ELR (cell line): ENCODE data around the gene GPR3.
A peak's percentile ranks its signal among the peaks of the same experiment; 100 is the strongest.
"Not testable (repeated sequence)": the region's sequence is repeated elsewhere in the genome, so short reads cannot be mapped to it uniquely, and the experiment has no call there.

Experiments used
- DNase-seq: peaks from one replicate; pipeline ENCODE4 v3.0.0-alpha.2; 2015; ENCODE audit warnings: low read depth

The GPR3 gene

DNA sequence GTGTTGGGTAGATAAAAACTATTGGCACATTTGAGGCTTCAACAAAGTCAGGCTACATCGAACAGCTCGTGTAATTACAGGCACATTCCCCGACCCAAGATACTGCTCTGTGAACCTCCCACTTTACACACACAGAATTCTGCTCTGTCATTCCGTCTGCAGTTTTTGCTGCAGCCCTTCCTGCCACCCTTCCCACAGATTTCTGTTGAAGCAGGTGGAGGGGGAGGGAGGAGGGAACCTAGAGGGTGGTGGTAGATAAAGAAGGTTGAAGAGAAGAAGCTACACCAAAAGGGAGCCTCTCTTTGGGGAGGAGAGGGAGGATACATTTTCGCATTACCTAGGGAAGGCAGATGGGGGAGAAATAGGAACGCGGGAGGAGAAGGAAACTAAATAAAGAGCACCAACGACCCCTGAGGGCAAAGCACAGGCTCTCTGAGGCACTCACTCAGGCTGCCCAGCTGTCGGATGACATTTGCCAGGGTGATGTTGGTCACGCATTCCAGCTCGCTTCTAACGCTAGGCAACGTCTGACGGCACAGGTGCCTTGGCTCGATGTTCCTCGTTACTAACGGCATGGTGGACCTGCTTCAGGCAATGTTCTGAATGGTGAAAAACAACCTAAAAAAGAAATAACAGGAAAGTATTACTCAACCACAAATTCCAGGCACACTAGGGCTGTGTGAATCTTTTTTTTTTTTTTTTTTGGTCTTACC lies 36.0 kb downstream of the GPR3 start:
- DNase-seq, result no peak

DNA sequence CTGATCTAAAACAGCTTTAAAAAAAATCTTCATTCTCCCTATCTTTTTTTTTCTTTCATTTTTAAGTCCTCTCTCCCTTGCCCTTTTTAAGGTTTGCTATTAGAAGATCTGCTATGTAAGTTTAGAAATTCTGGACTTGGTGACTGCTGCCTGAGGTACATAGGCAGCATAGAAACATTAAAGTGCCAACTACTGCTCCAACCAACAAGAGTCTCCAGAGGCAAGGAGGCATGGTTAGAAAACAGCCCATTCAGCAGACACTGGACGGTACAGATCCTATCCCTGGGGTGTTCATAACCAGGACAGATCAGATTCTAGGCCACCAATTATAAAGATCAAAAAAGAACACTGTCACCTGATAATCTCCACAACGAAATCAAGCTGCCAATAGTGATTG lies 36.6 kb downstream of the GPR3 start:
- no peak for DNase-seq

- DNase-seq, result no peak
These were observed 38.6 kb downstream of the GPR3 start for GRCh38 chr1:27430903-27431600.

GRCh38 chr1:27431601-27431940 lies 39.1 kb downstream of the GPR3 start:
- no peak for DNase-seq

DNA sequence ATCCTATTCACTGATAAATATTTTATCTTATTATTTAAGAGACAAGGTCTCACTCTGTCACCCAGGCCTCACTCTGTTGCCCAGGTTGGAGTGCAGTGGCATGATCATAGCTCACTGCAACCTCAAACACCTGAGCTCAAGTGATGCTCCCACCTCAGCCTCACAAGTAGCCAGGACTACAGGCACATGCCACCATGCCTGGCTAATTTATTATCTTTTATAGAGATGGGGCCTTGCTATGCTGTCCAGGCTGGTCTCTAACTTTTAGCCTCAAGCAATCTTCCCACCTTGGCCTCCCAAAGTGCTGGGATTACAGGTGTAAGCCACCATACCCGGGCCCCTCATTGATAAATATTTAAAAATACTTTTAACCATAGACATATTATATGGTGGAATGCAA lies 40.3 kb downstream of the GPR3 start:
- not testable (repeated sequence) for DNase-seq

DNA sequence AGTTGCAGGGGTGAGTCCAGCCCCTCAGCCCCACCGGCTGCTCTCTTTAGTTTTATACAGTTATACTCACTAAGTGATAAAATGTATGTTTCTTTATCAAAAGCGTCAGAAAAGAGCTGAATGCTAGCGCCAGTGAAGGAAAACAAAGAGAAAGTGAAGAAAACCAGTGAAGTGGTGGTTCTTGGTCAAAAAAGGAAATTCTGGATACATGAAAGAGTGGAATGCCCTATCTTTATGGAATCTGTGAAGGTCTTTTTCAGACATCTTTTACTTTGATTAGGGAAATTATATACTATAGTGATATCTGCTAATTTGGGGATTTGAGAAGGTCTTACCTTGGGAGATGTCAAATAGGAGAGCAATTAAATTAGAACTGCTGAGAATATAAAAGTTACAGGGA lies 41.3 kb downstream of the GPR3 start:
- DNase-seq, result no peak

- no peak for DNase-seq
These were observed 43.3 kb downstream of the GPR3 start for GRCh38 chr1:27435566-27436203.

- peak; percentile 73 for DNase-seq
These were observed 44.1 kb downstream of the GPR3 start for GRCh38 chr1:27436204-27437159.

- DNase-seq, result no peak
These were observed 46.2 kb downstream of the GPR3 start for GRCh38 chr1:27438621-27439061.

DNA sequence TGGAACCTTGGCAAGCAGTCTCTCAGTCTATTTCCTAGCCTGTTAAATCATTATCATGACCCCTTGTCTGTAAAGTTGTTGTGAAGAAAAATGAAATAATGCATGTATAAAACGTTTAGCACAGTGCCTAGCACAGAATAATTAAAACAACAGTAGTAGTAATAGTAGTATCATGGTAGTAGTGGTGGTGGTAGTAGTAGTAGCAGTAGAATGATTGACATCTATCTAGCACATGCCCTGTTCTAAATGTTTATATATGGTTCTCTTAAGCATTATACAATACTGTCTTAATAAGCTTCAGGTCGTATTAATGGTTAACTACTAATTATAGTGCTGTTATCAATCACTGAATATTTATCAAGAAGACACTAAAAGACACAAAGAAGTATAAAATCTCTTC lies 46.7 kb downstream of the GPR3 start:
- no peak for DNase-seq

DNA sequence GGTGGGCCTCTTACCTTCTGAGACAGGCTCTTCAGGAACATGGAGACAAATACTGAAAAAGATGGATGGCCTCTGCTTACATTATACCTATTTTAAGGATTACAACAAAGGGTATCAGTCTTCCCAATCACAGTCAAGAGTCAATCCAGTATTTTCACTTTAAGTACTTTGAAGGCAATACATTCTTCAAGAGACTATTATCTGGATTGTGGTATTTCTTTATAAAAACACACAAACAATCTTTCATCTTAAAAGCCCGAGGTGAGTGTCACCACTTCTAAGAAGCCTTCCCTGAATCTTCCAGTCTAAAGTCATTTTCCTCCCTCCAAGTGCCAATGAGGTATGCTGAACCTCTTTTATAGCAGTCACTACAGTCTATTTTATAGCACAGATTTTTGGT lies 52.2 kb downstream of the GPR3 start:
- no peak for DNase-seq
